GM12801 (cell line): ENCODE results near the gene PI4KA.

Experiments
- CTCF ChIP-seq: IDR thresholded peaks from one replicate; pipeline ENCODE4 v1.5.1; 2011; ENCODE audit warnings: control low read depth; ENCODE audit not compliant: insufficient read length; ENCODE audit errors: extremely low read depth

PI4KA gene

GRCh38 chr22:20811171-20811570 is 47.4 kb downstream of the PI4KA start:
- no peak for TF ChIP-seq CTCF

- no peak for TF ChIP-seq CTCF
Observed at GRCh38 chr22:20810645-20811044, 48.0 kb downstream of the PI4KA start.

GRCh38 chr22:20809538-20810185 is 48.9 kb downstream of the PI4KA start:
- TF ChIP-seq CTCF, result no peak

- no peak for TF ChIP-seq CTCF
Observed at GRCh38 chr22:20808844-20809243, 49.8 kb downstream of the PI4KA start.

GRCh38 chr22:20807315-20807752 is 51.3 kb downstream of the PI4KA start:
- no peak for TF ChIP-seq CTCF

GRCh38 chr22:20805972-20806471 is 52.6 kb downstream of the PI4KA start:
- TF ChIP-seq CTCF, result no peak

- no peak for TF ChIP-seq CTCF
Observed at GRCh38 chr22:20804650-20805049, 54.0 kb downstream of the PI4KA start.
